HG03045 (cell line): ENCODE data around the gene HMSD.

Experiments
- ATAC-seq: cut with Tn5 transposase; IDR thresholded peaks from one replicate; pipeline ENCODE4 v1.9.1; 2021; ENCODE audit warnings: mild to moderate bottlenecking, moderate library complexity; ENCODE audit not compliant: unreplicated experiment

Gene HMSD

DNA sequence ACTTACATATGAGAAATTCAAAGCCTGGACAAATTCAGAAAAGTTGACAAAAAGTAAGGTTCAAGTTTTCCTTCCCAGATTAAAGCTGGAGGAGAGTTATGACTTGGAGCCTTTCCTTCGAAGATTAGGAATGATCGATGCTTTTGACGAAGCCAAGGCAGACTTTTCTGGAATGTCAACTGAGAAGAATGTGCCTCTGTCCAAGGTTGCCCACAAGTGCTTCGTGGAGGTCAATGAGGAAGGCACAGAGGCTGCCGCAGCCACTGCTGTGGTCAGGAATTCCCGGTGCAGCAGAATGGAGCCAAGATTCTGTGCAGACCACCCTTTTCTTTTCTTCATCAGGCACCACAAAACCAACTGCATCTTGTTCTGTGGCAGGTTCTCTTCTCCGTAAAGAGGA is 37.8 kb downstream of the HMSD start:
- ATAC-seq: no peak

DNA sequence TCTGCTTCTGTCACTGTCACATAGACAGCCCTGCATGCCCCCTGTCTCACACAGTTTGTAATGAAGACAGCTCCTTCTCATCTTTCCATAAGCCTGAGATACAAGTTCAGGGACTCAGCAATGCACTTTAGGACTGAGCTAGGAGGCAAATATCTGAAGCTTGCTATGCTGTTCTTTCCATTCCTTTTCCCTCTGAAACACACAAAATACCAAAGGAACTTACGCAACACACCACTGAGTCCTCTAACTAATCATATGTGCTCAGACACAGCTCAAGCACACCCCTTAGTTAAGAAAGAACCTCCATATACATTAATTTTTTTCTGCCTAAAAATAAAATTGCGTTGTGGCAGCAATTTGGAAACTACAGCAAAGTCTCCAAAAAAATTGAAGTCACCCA is 38.6 kb downstream of the HMSD start:
- no peak for ATAC-seq

DNA sequence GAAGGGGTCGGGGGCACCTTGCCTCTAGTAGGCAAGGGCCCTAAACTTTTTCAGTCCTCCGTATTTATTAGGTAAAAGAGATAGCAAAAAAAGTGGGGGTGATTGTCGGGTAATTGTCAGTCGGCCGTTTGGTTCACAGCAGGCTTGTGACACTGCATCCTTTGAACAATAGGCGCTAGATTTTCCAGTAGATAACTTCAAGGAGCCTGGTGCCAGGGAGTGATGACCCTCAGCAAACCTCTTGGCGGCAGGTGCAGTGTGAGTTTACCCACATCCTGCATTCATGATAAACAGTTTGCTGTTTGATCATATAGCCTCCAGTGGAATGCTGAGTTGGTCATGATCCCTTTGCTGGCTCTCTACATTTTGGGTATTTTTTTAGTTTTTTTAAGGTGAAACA is 43.6 kb downstream of the HMSD start:
- no peak for ATAC-seq

- ATAC-seq: no peak
Observed at GRCh38 chr18:63994783-63995399, 45.8 kb downstream of the HMSD start.

DNA sequence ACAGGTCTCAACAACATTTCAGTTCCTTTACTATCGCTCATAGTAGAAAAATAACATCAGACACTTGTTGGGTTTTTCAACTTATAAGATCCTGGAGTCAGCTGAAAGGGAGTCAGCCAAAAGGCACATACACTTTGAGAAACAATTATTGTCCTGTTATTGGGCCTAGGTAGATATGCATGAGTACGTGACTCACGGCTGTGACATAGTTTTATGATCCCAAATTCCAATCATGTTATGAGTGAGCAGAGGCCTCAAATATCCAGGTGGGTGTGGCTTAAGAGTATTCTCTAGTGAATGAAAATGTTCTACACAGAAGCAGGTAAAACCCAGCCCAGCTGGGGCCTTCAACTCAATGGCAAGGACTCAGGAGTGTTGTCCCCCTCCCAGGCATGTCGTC is 47.9 kb downstream of the HMSD start:
- ATAC-seq: no peak

- no peak for ATAC-seq
Observed at GRCh38 chr18:63997606-63998005, 48.5 kb downstream of the HMSD start.

DNA sequence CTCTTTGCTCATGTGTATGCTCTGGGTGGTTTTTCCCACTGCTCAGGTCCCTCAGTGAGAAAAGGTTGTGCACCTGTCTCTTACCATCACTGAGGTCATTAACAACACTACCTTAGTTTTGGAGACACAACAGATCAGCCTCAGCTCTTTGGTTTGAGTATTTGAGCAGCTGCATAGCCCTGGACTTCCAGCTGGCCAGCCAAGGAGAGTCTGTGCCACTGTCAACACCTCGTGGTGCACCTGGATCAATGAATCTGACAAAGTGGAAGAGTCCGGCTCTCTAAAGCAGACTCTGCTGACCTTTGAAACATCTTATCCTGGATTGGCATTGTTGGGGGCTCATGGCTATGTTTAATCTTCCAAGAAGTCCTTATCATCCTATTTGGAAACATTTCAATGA is 50.8 kb downstream of the HMSD start:
- ATAC-seq: no peak

- ATAC-seq: no peak
Observed at GRCh38 chr18:64002581-64002980, 53.5 kb downstream of the HMSD start.

DNA sequence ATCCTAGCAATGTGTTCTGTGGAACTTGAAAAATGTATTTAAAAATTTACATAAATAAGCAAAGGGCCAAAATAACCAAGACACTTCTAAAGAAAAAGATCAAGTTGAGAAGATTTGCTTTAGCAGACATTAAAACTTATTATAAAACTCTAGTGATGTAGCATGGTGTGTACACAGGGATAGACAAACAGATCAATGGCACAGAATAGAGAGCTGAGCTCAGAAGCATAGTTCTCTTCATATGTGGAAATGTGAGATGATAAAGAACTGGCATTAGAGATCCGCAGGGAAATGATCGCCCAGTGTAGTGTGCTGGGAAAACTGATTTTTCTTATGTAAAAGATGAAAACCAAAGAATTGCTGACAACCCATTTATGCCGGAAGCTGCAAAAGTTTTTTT is 60.2 kb downstream of the HMSD start:
- no peak for ATAC-seq
